ENCODE results near the gene PPM1K. TPM values are rescaled to one million over a fixed set of nuclear protein-coding genes. Genes with fewer than 3 reads are reported as not detected.

PPM1K gene
- total RNA-seq, 4 donors from 2014 or later = 13.0 to 18.4 (median 13.9) TPM

- no peak for ATAC-seq (ENCODE audit: low FRiP score)
- no peak for TF ChIP-seq CTCF (IDR thresholded peaks at IDR 0.05)
- no peak for DNase-seq (ENCODE audit: low spot score)
These were observed 53.2 kb downstream of the PPM1K start for GRCh38 chr4:88230969-88231771.

GRCh38 chr4:88230461-88230891 is 53.9 kb downstream of the PPM1K start:
- ATAC-seq (ENCODE audit: low FRiP score) (no peak), DNase-seq (ENCODE audit: low spot score) (no peak)
- TF ChIP-seq CTCF (IDR thresholded peaks at IDR 0.05) = no peak

GRCh38 chr4:88227734-88228133 is 56.6 kb downstream of the PPM1K start:
- ATAC-seq (ENCODE audit: low FRiP score) (no peak), DNase-seq (ENCODE audit: low spot score) (no peak)
- no peak for TF ChIP-seq CTCF (IDR thresholded peaks at IDR 0.05)

GRCh38 chr4:88226143-88226542 is 58.2 kb downstream of the PPM1K start:
- no peak for TF ChIP-seq CTCF (IDR thresholded peaks at IDR 0.05)
- DNase-seq (ENCODE audit: low spot score) = no peak
- ATAC-seq (ENCODE audit: low FRiP score) = no peak

- TF ChIP-seq CTCF (IDR thresholded peaks at IDR 0.05) = no peak
- DNase-seq (ENCODE audit: low spot score) (no peak), ATAC-seq (ENCODE audit: low FRiP score) (no peak)
These were observed 58.9 kb downstream of the PPM1K start for GRCh38 chr4:88225232-88226105.

GRCh38 chr4:88223516-88223915 is 60.8 kb downstream of the PPM1K start:
- no peak for DNase-seq (ENCODE audit: low spot score)
- TF ChIP-seq CTCF (IDR thresholded peaks at IDR 0.05) = no peak
- no peak for ATAC-seq (ENCODE audit: low FRiP score)

All from omental fat pad (tissue), 4 donors.